Neural progenitor cell (in vitro differentiated cells): ENCODE results near the gene TMEM14A.

Experiments used
- EZH2 ChIP-seq: fragments of 200-600 bp; sonication (generic); IDR thresholded peaks from 2 replicates; pipeline ENCODE4 v1.6.1; 2017; ENCODE audit warnings: antibody characterized with exemption, mild to moderate bottlenecking, moderate library complexity
- TF ChIP-seq, protein P1 (sequence below): fragments of 200-600 bp; sonication (generic); IDR thresholded peaks from 2 replicates; pipeline ENCODE4 v1.5.1; 2017; ENCODE audit warnings: antibody characterized with exemption, mild to moderate bottlenecking

DNA sequence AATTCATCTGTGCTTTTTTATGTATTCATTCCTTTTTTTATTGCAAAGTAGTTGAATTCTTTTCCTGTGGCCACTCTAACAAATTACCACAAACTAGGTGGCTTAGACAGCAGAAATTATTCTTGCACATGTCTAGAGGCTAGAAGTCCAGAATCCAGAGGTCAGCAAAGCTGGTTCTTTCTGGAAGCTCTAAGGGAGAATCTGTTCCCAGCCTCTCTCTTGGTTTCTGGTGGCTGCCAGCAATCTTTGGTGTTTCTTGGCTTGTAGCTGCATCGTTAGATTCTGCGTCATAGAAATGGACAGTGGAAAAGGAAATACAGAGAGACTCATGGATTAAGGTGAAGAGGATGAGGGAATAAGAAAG is 53.1 kb downstream of the TMEM14A start:
- no peak for TF ChIP-seq EZH2
- TF ChIP-seq, protein P1, sequence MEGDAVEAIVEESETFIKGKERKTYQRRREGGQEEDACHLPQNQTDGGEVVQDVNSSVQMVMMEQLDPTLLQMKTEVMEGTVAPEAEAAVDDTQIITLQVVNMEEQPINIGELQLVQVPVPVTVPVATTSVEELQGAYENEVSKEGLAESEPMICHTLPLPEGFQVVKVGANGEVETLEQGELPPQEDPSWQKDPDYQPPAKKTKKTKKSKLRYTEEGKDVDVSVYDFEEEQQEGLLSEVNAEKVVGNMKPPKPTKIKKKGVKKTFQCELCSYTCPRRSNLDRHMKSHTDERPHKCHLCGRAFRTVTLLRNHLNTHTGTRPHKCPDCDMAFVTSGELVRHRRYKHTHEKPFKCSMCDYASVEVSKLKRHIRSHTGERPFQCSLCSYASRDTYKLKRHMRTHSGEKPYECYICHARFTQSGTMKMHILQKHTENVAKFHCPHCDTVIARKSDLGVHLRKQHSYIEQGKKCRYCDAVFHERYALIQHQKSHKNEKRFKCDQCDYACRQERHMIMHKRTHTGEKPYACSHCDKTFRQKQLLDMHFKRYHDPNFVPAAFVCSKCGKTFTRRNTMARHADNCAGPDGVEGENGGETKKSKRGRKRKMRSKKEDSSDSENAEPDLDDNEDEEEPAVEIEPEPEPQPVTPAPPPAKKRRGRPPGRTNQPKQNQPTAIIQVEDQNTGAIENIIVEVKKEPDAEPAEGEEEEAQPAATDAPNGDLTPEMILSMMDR: no peak
